ENCODE results near the gene SLC43A2.

SLC43A2 gene

GRCh38 chr17:1617620-1618174, 10.9 kb downstream of the SLC43A2 start:
- peak overlapping the region; percentile 17 for H3K27ac Mint-ChIP-seq
- ATAC-seq = no peak
- H3K4me1 Mint-ChIP-seq = peaks cover 18% of the 10 kb centered on the region
- H3K9me3 Mint-ChIP-seq = no peaks in the 10 kb centered on the region
- H3K4me3 Mint-ChIP-seq = no peak overlapping the region
- H3K27me3 Mint-ChIP-seq = no peaks in the 10 kb centered on the region
- H3K36me3 Mint-ChIP-seq = peaks cover 75% of the 10 kb centered on the region

GRCh38 chr17:1616101-1616500, 12.5 kb downstream of the SLC43A2 start:
- Mint-ChIP-seq H3K9me3 (no peaks in the 10 kb centered on the region), H3K36me3 (peaks cover 86% of the 10 kb centered on the region), H3K27ac (no peak overlapping the region), H3K4me1 (peaks cover 24% of the 10 kb centered on the region), H3K4me3 (no peak overlapping the region), H3K27me3 (no peaks in the 10 kb centered on the region)
- no peak for ATAC-seq

GRCh38 chr17:1612400-1612799, 16.2 kb downstream of the SLC43A2 start:
- Mint-ChIP-seq H3K36me3 (peaks cover 65% of the 10 kb centered on the region), H3K4me3 (no peak overlapping the region), H3K27me3 (no peaks in the 10 kb centered on the region), H3K4me1 (peaks cover 25% of the 10 kb centered on the region), H3K27ac (no peak overlapping the region), H3K9me3 (no peaks in the 10 kb centered on the region)
- ATAC-seq = no peak

GRCh38 chr17:1611715-1612114, 16.9 kb downstream of the SLC43A2 start:
- no peak overlapping the region for H3K4me3 Mint-ChIP-seq
- H3K27ac Mint-ChIP-seq = no peak overlapping the region
- H3K27me3 Mint-ChIP-seq = no peaks in the 10 kb centered on the region
- peaks cover 30% of the 10 kb centered on the region for H3K4me1 Mint-ChIP-seq
- no peaks in the 10 kb centered on the region for H3K9me3 Mint-ChIP-seq
- ATAC-seq = no peak
- peaks cover 59% of the 10 kb centered on the region for H3K36me3 Mint-ChIP-seq

GRCh38 chr17:1608676-1609075, 20.0 kb downstream of the SLC43A2 start:
- Mint-ChIP-seq H3K27me3 (no peaks in the 10 kb centered on the region), H3K4me3 (no peak overlapping the region), H3K36me3 (peaks cover 56% of the 10 kb centered on the region), H3K9me3 (no peaks in the 10 kb centered on the region), H3K4me1 (peaks cover 56% of the 10 kb centered on the region), H3K27ac (peak overlapping the region; percentile 88)
- ATAC-seq = no peak

- peak; percentile 12 for ATAC-seq
- H3K36me3 Mint-ChIP-seq = peaks cover 49% of the 10 kb centered on the region
- no peaks in the 10 kb centered on the region for H3K9me3 Mint-ChIP-seq
- H3K27me3 Mint-ChIP-seq = no peaks in the 10 kb centered on the region
- peak overlapping the region; percentile 22 for H3K4me3 Mint-ChIP-seq
- peak overlapping the region; percentile 88 for H3K27ac Mint-ChIP-seq
- H3K4me1 Mint-ChIP-seq = peaks cover 56% of the 10 kb centered on the region
These were observed 20.7 kb downstream of the SLC43A2 start for GRCh38 chr17:1607971-1608320.

- H3K36me3 Mint-ChIP-seq = peaks cover 41% of the 10 kb centered on the region
- H3K4me1 Mint-ChIP-seq = peaks cover 50% of the 10 kb centered on the region
- peak overlapping the region; percentile 3 for H3K4me3 Mint-ChIP-seq
- H3K27me3 Mint-ChIP-seq = no peaks in the 10 kb centered on the region
- ATAC-seq = peak; percentile 77
- H3K9me3 Mint-ChIP-seq = no peaks in the 10 kb centered on the region
- H3K27ac Mint-ChIP-seq = peak overlapping the region; percentile 88
These were observed 22.2 kb downstream of the SLC43A2 start for GRCh38 chr17:1606352-1606985.

GRCh38 chr17:1605681-1606351, 22.8 kb downstream of the SLC43A2 start:
- Mint-ChIP-seq H3K4me1 (peaks cover 50% of the 10 kb centered on the region), H3K27me3 (no peaks in the 10 kb centered on the region), H3K4me3 (peak overlapping the region; percentile 49), H3K36me3 (peaks cover 42% of the 10 kb centered on the region), H3K27ac (peak overlapping the region; percentile 88), H3K9me3 (no peaks in the 10 kb centered on the region)
- ATAC-seq = no peak

- ATAC-seq = no peak
- Mint-ChIP-seq H3K27me3 (no peaks in the 10 kb centered on the region), H3K27ac (peak overlapping the region; percentile 88), H3K4me1 (peaks cover 50% of the 10 kb centered on the region), H3K36me3 (peaks cover 49% of the 10 kb centered on the region), H3K9me3 (no peaks in the 10 kb centered on the region), H3K4me3 (peak overlapping the region; percentile 17)
These were observed 23.7 kb downstream of the SLC43A2 start for GRCh38 chr17:1604831-1605528.

GRCh38 chr17:1601571-1601970, 27.1 kb downstream of the SLC43A2 start:
- no peak for ATAC-seq
- peaks cover 62% of the 10 kb centered on the region for H3K36me3 Mint-ChIP-seq
- H3K27ac Mint-ChIP-seq = no peak overlapping the region
- H3K9me3 Mint-ChIP-seq = no peaks in the 10 kb centered on the region
- H3K4me1 Mint-ChIP-seq = peaks cover 29% of the 10 kb centered on the region
- no peak overlapping the region for H3K4me3 Mint-ChIP-seq
- H3K27me3 Mint-ChIP-seq = no peaks in the 10 kb centered on the region

- H3K36me3 Mint-ChIP-seq = peaks cover 52% of the 10 kb centered on the region
- H3K27me3 Mint-ChIP-seq = no peaks in the 10 kb centered on the region
- peak overlapping the region; percentile 37 for H3K27ac Mint-ChIP-seq
- no peaks in the 10 kb centered on the region for H3K9me3 Mint-ChIP-seq
- ATAC-seq = no peak
- H3K4me1 Mint-ChIP-seq = peaks cover 20% of the 10 kb centered on the region
- H3K4me3 Mint-ChIP-seq = no peak overlapping the region
These were observed 30.1 kb downstream of the SLC43A2 start for GRCh38 chr17:1598399-1599095.

GRCh38 chr17:1597861-1598342, 30.7 kb downstream of the SLC43A2 start:
- Mint-ChIP-seq H3K27ac (peak overlapping the region; percentile 96), H3K4me1 (peaks cover 27% of the 10 kb centered on the region), H3K36me3 (peaks cover 52% of the 10 kb centered on the region), H3K4me3 (no peak overlapping the region), H3K27me3 (no peaks in the 10 kb centered on the region), H3K9me3 (no peaks in the 10 kb centered on the region)
- ATAC-seq = no peak

GRCh38 chr17:1593630-1593931, 35.1 kb downstream of the SLC43A2 start:
- H3K4me1 Mint-ChIP-seq = peaks cover 44% of the 10 kb centered on the region
- H3K9me3 Mint-ChIP-seq = no peaks in the 10 kb centered on the region
- H3K36me3 Mint-ChIP-seq = peaks cover 55% of the 10 kb centered on the region
- no peak for ATAC-seq
- peak overlapping the region; percentile 75 for H3K4me3 Mint-ChIP-seq
- peak overlapping the region; percentile 96 for H3K27ac Mint-ChIP-seq
- H3K27me3 Mint-ChIP-seq = no peaks in the 10 kb centered on the region

GRCh38 chr17:1592751-1593629, 35.6 kb downstream of the SLC43A2 start:
- ATAC-seq = peak; percentile 97
- Mint-ChIP-seq H3K36me3 (peaks cover 57% of the 10 kb centered on the region), H3K27ac (peak overlapping the region; percentile 96)

More at GRCh38 chr17:1592751-1593629, 35.6 kb downstream of the SLC43A2 start:
- H3K4me3 Mint-ChIP-seq = peak overlapping the region; percentile 75
- H3K9me3 Mint-ChIP-seq = no peaks in the 10 kb centered on the region
- no peaks in the 10 kb centered on the region for H3K27me3 Mint-ChIP-seq
- H3K4me1 Mint-ChIP-seq = peaks cover 44% of the 10 kb centered on the region

Measured in stimulated activated memory B cell treated with anti-CD40 and anti-IgM and Interleukin-4, amounts not matched to agents 10 μg/mL and 1 μg/mL and 100 μg/mL, for 72 hours (primary cell).